LoVo (cell line): ENCODE results near the gene ANO7.

ENCODE experiments used
- DNase-seq: peaks from one replicate; pipeline ENCODE4 v3.0.0-alpha.2; 2016; ENCODE audit warnings: low spot score

Gene ANO7

DNA sequence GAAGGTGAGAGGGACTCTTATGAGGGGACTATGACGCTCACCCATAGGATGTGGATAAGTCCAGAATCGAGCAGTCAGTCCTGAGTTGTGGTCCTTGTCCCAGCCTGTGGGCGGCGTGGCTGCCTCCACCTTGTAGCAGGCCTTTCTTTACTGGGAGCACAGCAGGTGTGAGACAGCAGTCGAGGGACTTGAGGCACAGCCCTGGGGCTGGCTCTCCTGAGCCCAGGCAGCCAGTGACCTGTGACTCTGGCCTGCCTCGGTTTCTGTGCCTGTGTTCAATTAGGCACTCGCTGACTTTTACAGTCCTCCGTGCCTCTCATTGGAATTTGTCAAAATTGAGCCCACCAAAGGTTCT is 30.0 kb upstream of the ANO7 start:
- DNase-seq: no peak

DNA sequence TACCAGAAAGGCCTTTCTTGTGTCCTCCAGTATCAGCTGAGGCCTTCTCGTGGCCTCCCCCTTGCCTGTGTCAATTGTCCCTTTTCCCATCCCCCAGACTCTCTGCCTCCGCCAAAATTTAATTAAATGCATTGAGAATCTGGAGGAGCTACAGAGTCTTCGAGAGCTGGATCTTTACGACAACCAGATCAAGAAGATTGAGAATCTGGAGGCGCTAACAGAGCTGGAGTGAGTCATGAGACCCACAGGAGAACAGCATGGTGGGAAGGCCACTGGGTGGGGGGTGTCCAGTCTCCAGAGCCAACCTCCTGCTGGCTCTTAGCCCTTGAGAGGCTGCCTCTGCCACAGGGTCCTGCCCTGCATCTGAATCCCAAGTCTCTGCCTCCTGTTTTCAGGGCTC is 29.4 kb upstream of the ANO7 start:
- DNase-seq: no peak

- no peak for DNase-seq
Measured at GRCh38 chr2:241160318-241160717, 28.2 kb upstream of the ANO7 start.

GRCh38 chr2:241161646-241162281 is 26.7 kb upstream of the ANO7 start:
- no peak for DNase-seq

GRCh38 chr2:241163601-241164118 is 24.8 kb upstream of the ANO7 start:
- DNase-seq: no peak

DNA sequence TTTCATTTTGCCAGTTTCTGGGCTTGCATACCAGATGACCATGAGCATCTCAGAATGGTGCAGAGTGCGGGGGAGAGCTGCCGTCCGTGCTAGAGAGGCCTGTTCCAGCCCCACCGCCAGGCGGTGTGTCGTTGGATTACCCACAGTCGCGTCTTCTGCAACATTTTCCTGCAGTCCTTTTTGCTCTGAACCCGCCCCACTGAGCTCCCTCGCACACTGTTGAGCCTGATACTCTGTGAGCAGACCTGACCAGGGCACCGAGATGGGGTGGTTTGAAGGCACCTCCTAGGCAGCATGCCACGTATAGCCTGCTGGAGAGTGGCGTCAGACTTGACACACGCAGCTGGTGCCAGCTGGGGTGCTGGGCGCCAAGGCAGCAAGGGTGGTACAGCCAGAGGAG is 20.1 kb upstream of the ANO7 start:
- no peak for DNase-seq

GRCh38 chr2:241173557-241173956 is 14.9 kb upstream of the ANO7 start:
- no peak for DNase-seq

DNA sequence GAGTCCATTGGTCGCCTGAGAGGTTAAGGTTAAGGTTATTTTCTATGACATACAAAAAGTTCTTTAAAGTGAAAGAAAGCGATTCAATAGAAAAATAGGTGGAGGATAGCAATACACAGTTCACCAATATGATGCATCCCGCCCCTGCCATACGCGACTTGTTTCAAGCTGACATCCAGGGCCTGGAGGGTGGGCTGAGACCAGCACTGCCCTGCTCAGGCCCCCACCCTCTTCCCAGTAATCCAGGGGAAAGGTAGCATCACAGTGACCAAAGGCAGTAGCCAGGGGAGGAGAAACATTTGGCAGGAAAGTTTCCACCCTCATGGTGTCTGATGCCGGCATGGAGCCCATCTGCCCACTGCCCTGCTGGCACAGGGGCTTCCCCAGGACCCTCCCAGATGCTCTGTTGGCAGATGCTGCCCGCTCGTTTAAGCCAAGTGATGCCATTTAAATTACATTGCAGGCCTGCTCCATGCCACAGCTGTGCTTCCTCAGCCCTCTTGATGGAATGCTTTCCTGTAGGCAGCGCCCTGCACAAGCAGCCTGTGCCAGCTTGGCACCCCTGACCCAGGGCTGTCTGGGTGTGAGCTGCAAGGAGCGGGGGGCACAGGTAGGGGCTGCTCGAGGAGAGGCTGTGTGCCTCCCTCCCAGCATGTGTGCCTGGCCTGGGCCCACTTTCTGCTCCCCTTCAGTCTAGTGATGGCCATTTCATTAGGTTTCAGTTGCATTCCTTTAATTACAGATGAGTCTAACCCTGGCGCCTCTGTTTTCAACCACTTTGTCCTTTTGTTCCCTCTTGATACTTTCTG is 10.7 kb upstream of the ANO7 start:
- DNase-seq: no peak

DNA sequence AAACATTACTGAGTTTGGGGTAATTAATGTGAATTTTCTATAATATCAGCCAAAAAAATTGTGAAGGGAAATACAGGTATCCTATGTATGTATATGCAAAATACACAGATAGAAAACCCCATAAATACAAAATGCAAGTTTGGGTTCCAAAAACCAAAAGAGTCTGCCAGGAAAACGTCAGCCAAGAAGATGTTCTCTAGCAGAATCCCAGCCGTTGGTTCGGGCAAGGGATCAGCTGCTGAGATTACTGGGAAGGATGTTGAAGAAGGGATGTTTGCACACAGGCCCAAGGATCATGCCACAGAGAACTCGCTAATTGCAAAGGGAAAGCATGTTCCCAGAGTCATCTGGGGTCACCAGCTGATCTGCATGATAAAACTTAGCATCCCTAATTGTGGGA is 9.5 kb upstream of the ANO7 start:
- DNase-seq: no peak

GRCh38 chr2:241179899-241180298 is 8.6 kb upstream of the ANO7 start:
- DNase-seq: no peak

- DNase-seq: no peak
Measured at GRCh38 chr2:241180495-241180894, 8.0 kb upstream of the ANO7 start.

GRCh38 chr2:241182126-241182525 is 6.4 kb upstream of the ANO7 start:
- DNase-seq: no peak

DNA sequence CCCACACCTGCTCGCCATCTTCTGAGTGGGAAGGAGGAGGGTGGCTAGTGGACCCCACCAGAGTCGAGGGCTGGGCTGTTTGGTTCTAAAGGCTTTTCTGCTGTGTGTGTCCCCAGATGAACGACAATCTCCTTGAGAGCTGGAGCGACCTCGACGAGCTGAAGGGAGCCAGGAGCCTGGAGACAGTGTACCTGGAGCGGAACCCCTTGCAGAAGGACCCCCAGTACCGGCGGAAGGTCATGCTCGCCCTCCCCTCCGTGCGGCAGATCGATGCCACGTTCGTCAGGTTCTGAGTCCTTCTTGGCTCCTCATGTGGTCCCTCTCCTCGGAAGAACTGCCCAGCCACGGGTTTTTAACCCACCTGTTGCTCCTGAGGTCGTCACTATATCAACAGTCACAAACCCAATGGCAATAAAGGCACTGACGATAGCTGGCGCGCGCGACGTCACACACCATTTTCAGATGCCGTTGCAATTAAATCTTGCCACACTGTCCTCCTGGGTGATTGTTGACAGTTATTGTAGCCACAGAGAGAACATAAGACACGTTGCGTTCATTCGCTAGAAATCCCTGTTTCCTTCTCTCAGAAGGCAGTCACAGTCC is 5.8 kb upstream of the ANO7 start:
- no peak for DNase-seq

- no peak for DNase-seq
Measured at GRCh38 chr2:241183221-241183620, 5.3 kb upstream of the ANO7 start.

DNA sequence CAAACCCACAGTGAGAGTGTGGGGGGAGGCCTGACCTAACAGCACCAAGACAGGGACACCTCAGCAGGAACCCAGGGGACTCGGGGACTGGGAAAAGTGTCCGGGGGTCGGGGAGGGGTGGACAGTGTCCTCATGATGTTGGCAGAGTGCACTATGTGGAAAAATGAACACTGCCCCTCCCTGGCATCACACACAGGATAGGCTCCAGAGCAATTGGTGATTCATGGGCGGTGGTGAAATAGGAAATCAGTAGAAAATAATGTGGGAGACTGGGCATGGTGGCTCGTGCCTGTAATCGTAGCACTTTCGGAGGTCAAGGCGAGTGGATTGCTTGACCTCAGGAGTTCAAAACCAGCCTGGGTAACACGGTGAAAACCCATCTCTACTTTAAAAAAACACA is 3.6 kb upstream of the ANO7 start:
- no peak for DNase-seq

DNA sequence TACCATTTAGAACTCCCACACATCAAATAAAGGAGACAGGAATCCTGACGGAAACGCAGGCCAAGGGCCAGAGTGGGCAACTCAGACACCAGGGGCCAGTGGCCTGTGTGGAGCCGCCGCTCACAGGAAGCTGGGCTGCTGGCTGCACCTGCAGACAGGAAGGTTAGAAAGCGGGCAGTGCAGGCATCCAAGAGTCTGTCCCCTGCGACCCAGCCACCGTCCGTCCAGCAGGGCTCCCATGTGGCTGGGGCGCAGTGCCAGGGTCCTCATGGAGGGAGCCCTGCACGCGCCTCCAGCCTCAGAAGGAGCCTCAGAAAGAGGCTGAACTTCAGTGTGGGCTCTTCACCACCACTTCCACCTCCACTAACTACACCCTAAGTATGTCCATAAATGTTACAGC is 2.5 kb upstream of the ANO7 start:
- DNase-seq: no peak

DNA sequence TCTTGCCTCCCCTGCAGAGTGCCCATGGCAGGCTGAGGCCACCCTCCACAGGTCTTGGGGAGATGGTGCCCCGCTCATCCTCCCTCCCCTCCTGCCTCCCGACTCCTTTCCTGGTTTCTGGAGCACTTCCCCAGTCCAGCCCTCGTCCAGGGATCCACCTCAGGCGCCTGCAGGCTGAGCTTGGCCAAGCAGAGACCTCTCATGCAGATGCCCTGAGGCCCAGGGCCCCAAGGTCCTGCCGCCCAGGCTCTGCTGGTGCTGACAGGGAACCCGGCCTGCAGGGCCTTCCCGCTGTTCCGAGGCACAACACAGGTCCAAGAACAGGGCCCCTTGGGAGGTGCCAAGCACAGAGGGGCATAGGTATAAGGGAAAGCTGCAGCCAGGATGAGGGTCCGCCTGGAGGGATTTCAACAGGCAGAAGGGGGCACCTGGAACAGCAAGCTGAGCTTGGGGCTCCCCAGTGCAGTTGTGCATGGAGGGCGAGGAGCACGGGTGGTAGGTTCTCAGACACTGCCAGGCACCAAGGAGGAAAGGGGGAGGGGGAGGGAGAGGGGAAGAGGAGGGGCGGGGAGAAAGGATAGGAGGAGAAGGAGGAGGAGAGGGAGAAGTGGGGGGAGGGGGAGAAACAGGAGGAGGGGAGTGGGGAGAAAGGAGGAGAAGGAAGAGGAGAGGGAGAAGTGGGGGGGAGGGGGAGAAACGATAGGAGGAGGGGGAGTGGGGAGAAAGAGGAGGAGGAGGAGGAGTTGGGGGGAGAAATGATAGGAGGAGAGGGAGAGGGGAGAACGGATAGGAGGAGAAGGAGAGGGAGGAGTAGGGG is 1.2 kb upstream of the ANO7 start:
- no peak for DNase-seq

DNA sequence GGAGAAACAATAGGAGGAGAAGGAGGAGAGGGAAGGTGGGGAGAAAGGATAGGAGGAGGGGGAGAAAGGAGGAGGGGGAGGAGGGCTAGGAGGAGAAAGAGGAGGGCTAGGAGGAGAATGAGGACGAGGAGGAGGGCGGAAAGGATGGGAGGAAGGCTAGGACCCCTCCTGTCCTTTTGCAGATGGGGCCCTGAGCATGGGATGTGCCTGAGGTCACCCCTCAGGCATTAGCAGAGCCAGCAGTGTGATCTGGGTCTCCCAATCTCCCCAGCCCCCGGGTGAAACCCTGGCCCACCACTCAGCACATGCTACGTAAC is 601 bp upstream of the ANO7 start:
- no peak for DNase-seq

DNA sequence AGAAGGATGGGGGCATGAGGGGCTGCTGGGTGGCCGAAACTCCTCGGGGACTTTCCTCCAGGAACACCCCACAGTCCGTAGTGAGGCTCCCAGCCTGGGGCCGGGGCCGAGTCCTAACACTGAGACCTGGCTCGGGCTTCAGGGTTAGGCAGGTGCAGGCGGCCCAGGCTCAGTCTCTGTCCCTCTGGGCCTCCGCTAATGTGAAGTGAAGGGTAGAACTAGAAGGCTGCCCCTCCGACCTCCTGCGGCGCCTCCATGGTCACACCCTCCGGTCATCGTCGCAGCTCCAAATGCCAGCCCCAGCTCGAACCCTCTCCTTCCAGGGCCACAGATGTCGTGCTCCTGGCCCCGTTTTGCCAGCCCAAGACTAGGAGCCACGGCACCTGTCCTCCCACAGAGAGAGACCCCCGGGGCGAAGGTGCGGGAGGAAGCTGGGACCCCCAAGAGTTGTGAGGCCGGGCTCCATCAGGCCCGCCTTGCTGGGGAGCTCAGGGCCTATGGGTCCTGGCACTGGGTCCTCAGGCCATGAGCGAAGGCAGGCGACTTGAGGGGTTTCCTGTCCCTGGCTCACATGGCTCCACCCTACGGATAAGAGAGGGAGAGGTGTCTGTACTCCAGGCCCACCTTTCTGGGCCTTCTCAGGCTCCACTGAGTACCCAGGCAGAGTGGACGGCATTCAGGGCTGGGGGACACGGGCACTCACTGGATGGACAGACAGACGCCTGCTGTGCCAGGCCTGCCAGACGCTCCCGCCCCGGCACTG is 797 bp downstream of the ANO7 start:
- DNase-seq: no peak

DNA sequence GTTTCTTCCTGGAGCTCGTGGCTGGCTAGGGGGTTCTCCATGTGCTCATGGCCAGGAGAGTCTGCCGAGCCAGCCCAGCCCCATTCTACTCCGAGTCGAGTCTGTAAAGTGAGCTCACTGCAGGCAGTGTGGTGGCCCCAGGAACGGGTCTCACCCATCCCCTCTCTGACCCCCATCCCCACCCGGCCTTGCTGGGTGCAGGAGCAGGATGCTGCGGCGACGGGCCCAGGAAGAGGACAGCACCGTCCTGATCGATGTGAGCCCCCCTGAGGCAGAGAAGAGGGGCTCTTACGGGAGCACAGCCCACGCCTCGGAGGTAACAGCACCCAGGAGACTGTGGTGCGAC is 1.4 kb downstream of the ANO7 start:
- DNase-seq: no peak

DNA sequence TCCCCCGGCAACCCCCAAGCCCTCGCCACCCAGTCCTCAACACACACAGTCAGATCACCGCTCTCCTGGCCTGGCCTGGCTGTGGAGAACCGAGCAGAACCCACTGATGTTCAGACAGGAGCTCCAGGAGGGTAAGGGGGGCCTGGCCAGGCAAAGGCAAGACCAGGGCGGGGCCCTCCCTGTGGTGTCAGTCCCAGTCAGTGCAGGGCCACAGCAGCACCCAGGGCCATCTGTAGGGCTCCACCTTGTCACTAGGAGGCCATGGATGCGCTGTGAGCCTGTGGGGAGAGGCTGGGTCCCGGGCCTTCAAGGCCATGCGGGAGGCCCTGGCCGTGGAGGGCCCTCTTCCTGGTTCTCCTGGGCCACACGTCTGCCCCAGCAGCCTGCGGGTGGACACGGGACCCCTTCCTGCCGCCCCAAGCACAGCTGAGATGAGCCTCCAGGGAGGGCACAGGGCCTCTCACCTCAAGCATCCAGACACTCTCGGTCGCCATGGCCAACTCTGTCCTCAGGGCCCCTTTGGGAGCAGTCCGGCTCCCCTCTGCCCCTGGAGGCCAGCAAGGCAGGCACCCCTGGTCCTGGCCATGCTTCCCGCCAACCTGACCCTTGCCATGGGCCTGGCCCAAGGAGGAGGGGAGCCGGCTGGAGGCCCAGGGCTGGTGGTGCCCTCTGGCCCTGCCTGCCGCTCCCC is 2.0 kb downstream of the ANO7 start:
- no peak for DNase-seq
